ENCODE results near the gene RFXANK. TPM values are rescaled to one million over a fixed set of nuclear protein-coding genes. Genes with fewer than 3 reads are reported as not detected.

The RFXANK gene
- total and polyA plus RNA-seq, 9 of the 15 experiments (the other 6 are each of a cell fraction or from before 2014, with no cell fraction given): 68.6 to 181 (median 150) TPM

DNA sequence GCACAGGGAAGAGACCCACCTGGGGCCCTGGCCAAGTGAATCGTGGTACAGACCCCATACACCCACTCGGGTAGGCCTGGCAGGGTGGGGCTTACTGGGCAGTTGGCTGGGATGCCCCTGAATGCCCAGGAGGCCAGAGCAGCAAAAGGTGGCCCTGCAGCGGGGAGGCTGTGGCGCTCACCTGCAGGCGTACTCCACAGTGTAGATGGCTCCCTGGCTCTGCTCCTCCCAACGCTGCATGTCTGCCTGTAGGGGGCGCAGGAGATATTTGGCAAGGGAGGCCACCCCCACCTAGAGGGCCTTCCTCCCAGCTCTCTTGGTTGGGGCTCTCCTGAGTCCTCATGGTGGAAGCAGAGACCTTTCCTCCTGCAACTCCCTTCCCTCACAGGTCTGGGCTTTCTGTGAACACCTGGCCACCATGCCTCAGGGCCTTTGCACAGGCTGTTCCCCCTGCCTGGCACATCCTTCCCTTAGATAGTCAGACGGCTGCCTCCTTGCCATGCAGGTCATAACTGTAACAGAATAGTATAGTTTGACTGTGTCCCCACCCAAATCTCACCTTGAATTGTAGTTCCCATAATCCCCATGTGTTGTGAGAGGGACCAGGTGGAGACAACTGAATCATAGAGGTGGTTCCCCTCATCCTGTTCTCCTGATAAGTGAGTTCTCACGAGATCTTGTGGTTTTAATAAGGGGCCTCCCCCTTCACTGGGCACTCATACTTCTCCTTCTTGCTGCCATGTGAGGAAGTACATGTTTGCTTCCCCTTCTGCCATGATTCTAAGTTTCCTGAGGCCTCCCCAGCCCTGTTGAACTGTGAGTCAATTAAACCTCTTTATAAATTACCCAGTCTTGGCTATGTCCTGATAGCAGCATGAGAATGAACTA is 6.0 kb upstream of the RFXANK start (continued):
- TF ChIP-seq, protein P1, sequence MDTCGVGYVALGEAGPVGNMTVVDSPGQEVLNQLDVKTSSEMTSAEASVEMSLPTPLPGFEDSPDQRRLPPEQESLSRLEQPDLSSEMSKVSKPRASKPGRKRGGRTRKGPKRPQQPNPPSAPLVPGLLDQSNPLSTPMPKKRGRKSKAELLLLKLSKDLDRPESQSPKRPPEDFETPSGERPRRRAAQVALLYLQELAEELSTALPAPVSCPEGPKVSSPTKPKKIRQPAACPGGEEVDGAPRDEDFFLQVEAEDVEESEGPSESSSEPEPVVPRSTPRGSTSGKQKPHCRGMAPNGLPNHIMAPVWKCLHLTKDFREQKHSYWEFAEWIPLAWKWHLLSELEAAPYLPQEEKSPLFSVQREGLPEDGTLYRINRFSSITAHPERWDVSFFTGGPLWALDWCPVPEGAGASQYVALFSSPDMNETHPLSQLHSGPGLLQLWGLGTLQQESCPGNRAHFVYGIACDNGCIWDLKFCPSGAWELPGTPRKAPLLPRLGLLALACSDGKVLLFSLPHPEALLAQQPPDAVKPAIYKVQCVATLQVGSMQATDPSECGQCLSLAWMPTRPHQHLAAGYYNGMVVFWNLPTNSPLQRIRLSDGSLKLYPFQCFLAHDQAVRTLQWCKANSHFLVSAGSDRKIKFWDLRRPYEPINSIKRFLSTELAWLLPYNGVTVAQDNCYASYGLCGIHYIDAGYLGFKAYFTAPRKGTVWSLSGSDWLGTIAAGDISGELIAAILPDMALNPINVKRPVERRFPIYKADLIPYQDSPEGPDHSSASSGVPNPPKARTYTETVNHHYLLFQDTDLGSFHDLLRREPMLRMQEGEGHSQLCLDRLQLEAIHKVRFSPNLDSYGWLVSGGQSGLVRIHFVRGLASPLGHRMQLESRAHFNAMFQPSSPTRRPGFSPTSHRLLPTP (IDR thresholded peaks at IDR 0.05; ENCODE audit: borderline replicate concordance, extremely low read depth, insufficient read length): no peak
- TF ChIP-seq BRD9 (IDR thresholded peaks at IDR 0.05; ENCODE audit: low read depth, partially characterized antibody) (no peak), RB1 (IDR thresholded peaks at IDR 0.05; ENCODE audit: low read depth) (peak; percentile 62), TEAD1 (CRISPR knock-in tag; IDR thresholded peaks at IDR 0.05) (peak; percentile 89 to 99; a peak in 3 of 4 replicates), ZNF384 (IDR thresholded peaks at IDR 0.05; ENCODE audit: low read depth, low read length) (no peak), BCOR (IDR thresholded peaks at IDR 0.05) (peak; percentile 59; the same call in 1 of the 2 replicates), SPI1 (IDR thresholded peaks at IDR 0.05; ENCODE audit: borderline replicate concordance, low read depth, low read length) (0 out of 2 replicates have a peak, but pooled peaks have one; percentile 4), ELF1 (tag; IDR thresholded peaks at IDR 0.05) (no peak), RBFOX2 (IDR thresholded peaks at IDR 0.05; ENCODE audit: low read depth, low read length) (peak; percentile 25; the same call in 1 of the 2 replicates), XRCC3 (IDR thresholded peaks at IDR 0.05) (no peak), TAL1 (IDR thresholded peaks at IDR 0.05) (no peak), ETV6 (IDR thresholded peaks at IDR 0.05; ENCODE audit: borderline replicate concordance in 1 of 2, low read depth in 2 of 2, low read length in 1 of 2) (no peak), ETV6 (CRISPR knock-in tag; IDR thresholded peaks at IDR 0.05; ENCODE audit: borderline replicate concordance) (no peak)
- TF ChIP-seq, protein P2, sequence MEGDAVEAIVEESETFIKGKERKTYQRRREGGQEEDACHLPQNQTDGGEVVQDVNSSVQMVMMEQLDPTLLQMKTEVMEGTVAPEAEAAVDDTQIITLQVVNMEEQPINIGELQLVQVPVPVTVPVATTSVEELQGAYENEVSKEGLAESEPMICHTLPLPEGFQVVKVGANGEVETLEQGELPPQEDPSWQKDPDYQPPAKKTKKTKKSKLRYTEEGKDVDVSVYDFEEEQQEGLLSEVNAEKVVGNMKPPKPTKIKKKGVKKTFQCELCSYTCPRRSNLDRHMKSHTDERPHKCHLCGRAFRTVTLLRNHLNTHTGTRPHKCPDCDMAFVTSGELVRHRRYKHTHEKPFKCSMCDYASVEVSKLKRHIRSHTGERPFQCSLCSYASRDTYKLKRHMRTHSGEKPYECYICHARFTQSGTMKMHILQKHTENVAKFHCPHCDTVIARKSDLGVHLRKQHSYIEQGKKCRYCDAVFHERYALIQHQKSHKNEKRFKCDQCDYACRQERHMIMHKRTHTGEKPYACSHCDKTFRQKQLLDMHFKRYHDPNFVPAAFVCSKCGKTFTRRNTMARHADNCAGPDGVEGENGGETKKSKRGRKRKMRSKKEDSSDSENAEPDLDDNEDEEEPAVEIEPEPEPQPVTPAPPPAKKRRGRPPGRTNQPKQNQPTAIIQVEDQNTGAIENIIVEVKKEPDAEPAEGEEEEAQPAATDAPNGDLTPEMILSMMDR (IDR thresholded peaks at IDR 0.05 in 2 of 3, conservative IDR thresholded peaks at IDR 0.05 in 1 of 3; ENCODE audit: insufficient read depth in 2 of 3, low read depth in 1 of 3, low read length in 3 of 3): peak; percentile 84 to 94 (median 88)
- TF ChIP-seq, protein P3, sequence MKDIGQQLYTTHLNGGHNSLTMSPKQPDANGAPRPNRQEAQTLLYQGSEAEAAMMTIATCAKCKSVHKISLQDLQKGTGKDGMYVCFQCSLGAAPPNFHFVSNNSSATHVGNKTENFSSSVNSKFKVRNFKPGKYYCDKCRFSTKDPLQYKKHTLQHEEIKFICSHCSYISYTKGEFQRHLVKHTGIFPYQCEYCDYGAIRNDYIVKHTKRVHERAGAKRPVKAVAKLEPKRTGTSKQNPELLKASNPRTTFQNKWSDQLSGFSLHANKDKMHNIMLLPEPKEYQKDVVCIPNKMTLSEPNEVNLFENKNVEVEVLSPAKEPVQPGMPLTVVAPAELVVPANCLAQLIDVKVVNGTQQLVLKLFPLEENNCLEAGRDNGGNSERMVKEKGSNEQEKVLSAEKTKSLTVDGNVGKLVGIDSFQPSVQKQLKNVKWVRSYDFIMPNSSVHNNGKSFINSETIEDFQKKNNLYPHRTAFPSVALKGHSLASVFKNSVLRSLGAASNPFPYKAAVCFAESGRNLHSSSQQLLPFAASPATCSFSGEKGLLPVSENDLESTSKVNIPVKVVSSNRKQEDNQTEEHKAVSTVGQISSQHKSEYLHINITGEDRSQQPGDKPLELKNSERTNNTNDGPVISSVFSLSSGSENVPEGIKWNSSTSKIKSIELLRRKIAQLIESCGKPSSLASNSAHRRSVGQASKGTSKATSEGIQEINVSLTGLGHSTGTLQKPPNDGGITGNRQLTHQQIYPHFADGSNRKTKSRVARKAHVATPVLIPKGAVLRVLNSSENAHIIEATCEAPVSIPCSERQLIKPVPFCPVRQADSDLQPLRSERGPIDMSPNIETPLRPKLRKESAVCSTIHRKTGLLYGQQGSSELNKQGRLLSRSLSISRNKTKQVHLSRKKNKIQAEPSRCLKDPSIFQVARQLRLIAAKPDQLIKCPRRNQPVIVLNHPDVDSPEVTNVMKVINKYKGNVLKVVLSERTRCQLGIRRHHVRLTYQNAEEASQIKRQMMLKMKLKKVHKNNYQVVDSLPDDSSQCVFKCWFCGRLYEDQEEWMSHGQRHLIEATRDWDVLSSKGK (CRISPR knock-in tag; IDR thresholded peaks at IDR 0.05): no peak
- TF ChIP-seq, protein P4, sequence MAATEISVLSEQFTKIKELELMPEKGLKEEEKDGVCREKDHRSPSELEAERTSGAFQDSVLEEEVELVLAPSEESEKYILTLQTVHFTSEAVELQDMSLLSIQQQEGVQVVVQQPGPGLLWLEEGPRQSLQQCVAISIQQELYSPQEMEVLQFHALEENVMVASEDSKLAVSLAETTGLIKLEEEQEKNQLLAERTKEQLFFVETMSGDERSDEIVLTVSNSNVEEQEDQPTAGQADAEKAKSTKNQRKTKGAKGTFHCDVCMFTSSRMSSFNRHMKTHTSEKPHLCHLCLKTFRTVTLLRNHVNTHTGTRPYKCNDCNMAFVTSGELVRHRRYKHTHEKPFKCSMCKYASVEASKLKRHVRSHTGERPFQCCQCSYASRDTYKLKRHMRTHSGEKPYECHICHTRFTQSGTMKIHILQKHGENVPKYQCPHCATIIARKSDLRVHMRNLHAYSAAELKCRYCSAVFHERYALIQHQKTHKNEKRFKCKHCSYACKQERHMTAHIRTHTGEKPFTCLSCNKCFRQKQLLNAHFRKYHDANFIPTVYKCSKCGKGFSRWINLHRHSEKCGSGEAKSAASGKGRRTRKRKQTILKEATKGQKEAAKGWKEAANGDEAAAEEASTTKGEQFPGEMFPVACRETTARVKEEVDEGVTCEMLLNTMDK (IDR thresholded peaks at IDR 0.05; ENCODE audit: borderline replicate concordance, insufficient read depth, low read depth, low read length, poor library complexity, severe bottlenecking): peak; percentile 84

Data from K562 (cell line).